IMR-90 (cell line): ENCODE measurements around the gene AKAP13. TPM values are rescaled to one million over a fixed set of nuclear protein-coding genes. Genes with fewer than 3 reads are reported as not detected.

ENCODE experiments used
- ATAC-seq: fragments of 200-7000 bp; cut with Tn5 transposase; 2 replicates; pipeline ENCODE4 v1.9.1; 2020; ENCODE audit warnings: low read depth, mild to moderate bottlenecking, moderate library complexity
- BruUV-seq: library from RNA; stranded (reverse); fragments of 400-500 nt; replicated peaks from 2 replicates; lab custom pipeline; 2021; lab: Mats Ljungman, UMichigan
- CTCF ChIA-PET: fragments of 300-600 bp; formaldehyde crosslinking; extraction: SDS; loops from one replicate; lab custom pipeline; 2021; ENCODE audit warnings: antibody characterized with exemption; lab: Yijun Ruan, JAX
- POLR2A ChIA-PET: fragments of 300-600 bp; sonication (Branson Sonifier 250); formaldehyde crosslinking; loops from one replicate; lab custom pipeline; 2022; ENCODE audit warnings: antibody characterized with exemption; ENCODE audit not compliant: unreplicated experiment; lab: Charles Lee
- DNase-seq: peaks from one replicate; pipeline ENCODE4 v3.0.0; 2013
- H2AFZ ChIP-seq: replicated peaks from 2 replicates; pipeline ENCODE3; 2013; ENCODE audit warnings: low read length, mild to moderate bottlenecking; ENCODE audit not compliant: poor library complexity
- H2AK5ac ChIP-seq: 2 replicates; pipeline ENCODE4 v1.6.1; 2013; ENCODE audit warnings: low read depth, low read length, inconsistent platforms
- H2AK9ac ChIP-seq: replicated peaks from 2 replicates; pipeline ENCODE3; 2013; ENCODE audit warnings: mild to moderate bottlenecking, low read depth, low read length, moderate library complexity; ENCODE audit not compliant: poor library complexity
- H2BK120ac ChIP-seq: 2 replicates; pipeline ENCODE4 v1.6.1; 2013; ENCODE audit warnings: low read depth, low read length, inconsistent platforms
- H2BK15ac ChIP-seq: 3 replicates; pipeline ENCODE4 v1.6.1; 2013; ENCODE audit warnings: low read depth, low read length, inconsistent platforms
- H2BK20ac ChIP-seq: 2 replicates; pipeline ENCODE4 v1.6.1; 2013; ENCODE audit warnings: low read depth, mild to moderate bottlenecking, inconsistent platforms, low read length, moderate library complexity
- H2BK5ac ChIP-seq: 2 replicates; pipeline ENCODE4 v1.6.1; 2013; ENCODE audit warnings: mild to moderate bottlenecking, low read depth, low read length, inconsistent platforms; ENCODE audit not compliant: poor library complexity, severe bottlenecking
- H3K14ac ChIP-seq: replicated peaks from 2 replicates; pipeline ENCODE4 v1.6.1; 2013; ENCODE audit warnings: low read depth, low read length, inconsistent platforms
- H3K18ac ChIP-seq: 2 replicates; pipeline ENCODE4 v1.6.1; 2013; ENCODE audit warnings: low read depth, low read length, control low read depth
- H3K23ac ChIP-seq: 2 replicates; pipeline ENCODE4 v1.6.1; 2013; ENCODE audit warnings: low read depth, low read length, inconsistent platforms
- H3K27ac ChIP-seq: 2 replicates; pipeline ENCODE4 v1.5.1; 2013; ENCODE audit warnings: mild to moderate bottlenecking, control low read depth, low read length; ENCODE audit not compliant: insufficient read depth
- H3K27me3 ChIP-seq: 2 replicates; pipeline ENCODE4 v1.6.1; 2013; ENCODE audit warnings: low read length; ENCODE audit not compliant: control insufficient read depth, insufficient read depth
- H3K36me3 ChIP-seq: 2 replicates; pipeline ENCODE4 v1.6.1; 2013; ENCODE audit warnings: low read length, mixed read lengths; ENCODE audit not compliant: control insufficient read depth, insufficient read depth
- H3K4ac ChIP-seq: 2 replicates; pipeline ENCODE4 v1.6.1; 2013; ENCODE audit warnings: low read depth, low read length, inconsistent platforms
- H3K4me1 ChIP-seq: 2 replicates; pipeline ENCODE4 v1.6.1; 2013; ENCODE audit warnings: low read length, mixed read lengths; ENCODE audit not compliant: control insufficient read depth, insufficient read depth
- H3K4me2 ChIP-seq: 2 replicates; pipeline ENCODE4 v1.6.1; 2013; ENCODE audit warnings: low read depth, mild to moderate bottlenecking, control low read depth, low read length, moderate library complexity
- H3K4me3 ChIP-seq: 2 replicates; pipeline ENCODE4 v1.5.1; 2013; ENCODE audit warnings: low read depth, mild to moderate bottlenecking, control low read depth, low read length, moderate library complexity; ENCODE audit not compliant: insufficient read depth
- H3K56ac ChIP-seq: 2 replicates; pipeline ENCODE4 v1.6.1; 2013; ENCODE audit warnings: low read length, inconsistent platforms; ENCODE audit not compliant: insufficient read depth; ENCODE audit errors: extremely low read depth
- H3K79me1 ChIP-seq, 2 experiments: 2 replicates each; pipeline ENCODE4 v1.6.1; 2013; ENCODE audit warnings: low read length in 2 of 2, inconsistent platforms in 1 of 2, low read depth in 1 of 2
- H3K9ac ChIP-seq: 2 replicates; pipeline ENCODE4 v1.6.1; 2013; ENCODE audit warnings: low read depth, low read length, control low read depth
- H3K9me1 ChIP-seq: 2 replicates; pipeline ENCODE4 v1.6.1; 2013; ENCODE audit warnings: low read length, inconsistent platforms; ENCODE audit not compliant: insufficient read depth
- H3K9me3 ChIP-seq: 2 replicates; pipeline ENCODE4 v1.6.1; 2013; ENCODE audit warnings: low read length; ENCODE audit not compliant: control insufficient read depth, insufficient read depth
- H4K20me1 ChIP-seq: 2 replicates; pipeline ENCODE4 v1.6.1; 2013; ENCODE audit warnings: low read length, inconsistent platforms; ENCODE audit not compliant: insufficient read depth
- H4K5ac ChIP-seq: 2 replicates; pipeline ENCODE4 v1.6.1; 2013; ENCODE audit warnings: mild to moderate bottlenecking, low read depth, low read length, control low read depth
- H4K8ac ChIP-seq, 2 experiments: 2 replicates each; pipeline ENCODE4 v1.6.1; 2013; ENCODE audit warnings: low read depth in 2 of 2, low read length in 2 of 2, control low read depth in 1 of 2, inconsistent platforms in 1 of 2
- H4K91ac ChIP-seq: 2 replicates; pipeline ENCODE4 v1.6.1; 2013; ENCODE audit warnings: low read depth, low read length, inconsistent platforms; ENCODE audit not compliant: insufficient read depth
- BHLHE40 ChIP-seq: fragments of 150-350 bp; IDR thresholded peaks from 2 replicates; pipeline ENCODE4 v1.6.1; 2016; ENCODE audit warnings: mild to moderate bottlenecking, low read depth, low read length
- CEBPB ChIP-seq: IDR thresholded peaks from 2 replicates; pipeline ENCODE4 v1.6.1; 2012; ENCODE audit warnings: low read depth, low read length, improper control_type of control experiment
- FOS ChIP-seq: fragments of 150-350 bp; IDR thresholded peaks from 2 replicates; pipeline ENCODE4 v1.6.1; 2016; ENCODE audit warnings: low read depth, low read length
- MAZ ChIP-seq: IDR thresholded peaks from 2 replicates; pipeline ENCODE4 v1.6.1; 2012; ENCODE audit warnings: low read depth, mild to moderate bottlenecking, low read length, improper control_type of control experiment, moderate library complexity, borderline replicate concordance
- MXI1 ChIP-seq: IDR thresholded peaks from 2 replicates; pipeline ENCODE4 v1.6.1; 2012; ENCODE audit warnings: low read depth, mild to moderate bottlenecking, low read length, moderate library complexity, borderline replicate concordance
- RCOR1 ChIP-seq: IDR thresholded peaks from 2 replicates; pipeline ENCODE4 v1.6.1; 2012; ENCODE audit warnings: mild to moderate bottlenecking, low read length, improper control_type of control experiment; ENCODE audit not compliant: insufficient replicate concordance
- RFX5 ChIP-seq: IDR thresholded peaks from 2 replicates; pipeline ENCODE4 v1.8.0; 2012; ENCODE audit warnings: low read depth, mild to moderate bottlenecking, low read length, moderate library complexity
- SMC3 ChIP-seq: fragments of 150-350 bp; IDR thresholded peaks from 2 replicates; pipeline ENCODE4 v1.6.1; 2016; ENCODE audit warnings: low read depth, mild to moderate bottlenecking, antibody characterized with exemption, low read length, moderate library complexity
- WGBS, 2 experiments: methylation state at CpG; one replicate each; pipeline versions ENCODE4 v1.1.5 to v1.1.7; 2013; ENCODE audit warnings: missing lambda C conversion rate in 2 of 2; ENCODE audit not compliant: insufficient read length in 1 of 2; ENCODE audit errors: extremely low coverage in 2 of 2; 5-methylcytosine and 5-hydroxymethylcytosine counted together
- dilution Hi-C: fragments of 300-500 bp; cut with HindIII; formaldehyde crosslinking; loops from one replicate; pipeline ENCODE4 v1.14.3; 2018; ENCODE audit warnings: low sequenced_read_pairs; ENCODE audit not compliant: unreplicated experiment
- in situ Hi-C: fragments of 300-500 bp; cut with MboI; formaldehyde crosslinking; loops from 3 replicates; pipeline ENCODE4 v1.14.3; 2019; ENCODE audit warnings: low sequenced_read_pairs, inconsistent platforms, mixed read lengths
- intact Hi-C: fragments of 100-400 bp; cut with micrococcal nuclease; formaldehyde crosslinking; loops from 2 replicates; pipeline ENCODE4 v1.10.0; 2022
- polyA plus RNA-seq, 3 experiments: library from polyadenylated mRNA; depleted of rRNA; stranded (reverse); fragments of >200 nt; gene quantifications; 2 replicates each; pipeline ENCODE4 v1.2.3, GENCODE V29; 2012; ENCODE audit warnings: low replicate concordance in 1 of 3
- total RNA-seq: library from RNA; depleted of rRNA; stranded (reverse); fragments of >200 nt; gene quantifications from 2 replicates; pipeline ENCODE4 v1.2.3, GENCODE V29; 2012
- TF ChIP-seq, protein P1 (sequence below): conservative IDR thresholded peaks from 2 replicates; pipeline ENCODE4 v1.5.1; 2012; ENCODE audit warnings: mild to moderate bottlenecking, low read depth, low read length, improper control_type of control experiment
- TF ChIP-seq, protein P2 (sequence below): fragments of 150-350 bp; IDR thresholded peaks from 2 replicates; pipeline ENCODE4 v1.6.1; 2017; ENCODE audit warnings: mild to moderate bottlenecking, antibody characterized with exemption, low read length, low read depth

AKAP13 gene
- total and polyA plus RNA-seq, 2 of the 4 experiments (the other 2 are of a cell fraction) = 10.4 to 46.4 TPM

DNA sequence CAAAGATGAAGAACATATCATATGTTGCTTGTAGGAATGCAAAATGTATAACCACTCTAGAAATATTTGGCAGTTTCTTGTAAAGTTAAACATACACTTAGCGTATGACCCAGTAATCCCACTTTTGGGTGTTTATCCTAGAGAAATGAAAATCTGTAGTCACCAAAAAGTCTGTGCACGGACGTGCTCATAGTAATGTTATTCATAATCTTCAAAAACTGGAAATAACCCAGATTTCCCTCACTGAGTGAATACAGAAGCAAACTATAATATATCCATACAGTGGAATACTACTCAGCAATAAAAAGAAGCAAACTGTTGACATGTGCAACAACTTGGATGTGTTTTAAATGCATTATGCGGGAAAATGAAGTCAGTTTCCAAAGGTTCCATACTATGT is 155.9 kb downstream of the AKAP13 start:
- DNase-seq = no peak
- dilution Hi-C loops = no loop called here
- H3K23ac ChIP-seq = no peak overlapping the region

More for the DNA sequence above, 155.9 kb downstream of the AKAP13 start:
- Histone ChIP-seq H4K5ac (no peak overlapping the region), H2AK9ac (no peak overlapping the region), H3K56ac (no peak overlapping the region), H4K91ac (no peak overlapping the region), H3K4me3 (no peak overlapping the region), H3K18ac (no peak overlapping the region), H2BK120ac (no peak overlapping the region), H2BK5ac (no peak overlapping the region), H3K4me2 (no peak overlapping the region), H3K9me1 (peaks cover 15% of the 10 kb centered on the region), H3K4ac (no peak overlapping the region), H2BK20ac (no peak overlapping the region), H2AFZ (no peak overlapping the region), H3K9ac (no peak overlapping the region), H4K20me1 (peaks cover 5% of the 10 kb centered on the region; the same call in 1 of the 2 replicates), H3K36me3 (peaks cover 4% of the 10 kb centered on the region), H3K79me1 (peaks cover 22 to 49% of the 10 kb centered on the region in 2 experiments), H3K27me3 (no peaks in the 10 kb centered on the region), H3K4me1 (peaks cover 3% of the 10 kb centered on the region), H3K27ac (no peak overlapping the region), H2AK5ac (no peak overlapping the region), H2BK15ac (no peak overlapping the region), H3K14ac (no peak overlapping the region), H4K8ac (no peak overlapping the region), H3K9me3 (no peaks in the 10 kb centered on the region)
- no CpG with 5 or more reads among the region's 4 CpGs for WGBS, 2 experiments
- no peak for ATAC-seq
- POLR2A ChIA-PET = no interaction called here
- in situ Hi-C loops = no loop called here
- TF ChIP-seq CEBPB (no peak), MXI1 (no peak), BHLHE40 (no peak), SMC3 (no peak), FOS (no peak), RFX5 (no peak), MAZ (no peak), RCOR1 (no peak)
- TF ChIP-seq, protein P1, sequence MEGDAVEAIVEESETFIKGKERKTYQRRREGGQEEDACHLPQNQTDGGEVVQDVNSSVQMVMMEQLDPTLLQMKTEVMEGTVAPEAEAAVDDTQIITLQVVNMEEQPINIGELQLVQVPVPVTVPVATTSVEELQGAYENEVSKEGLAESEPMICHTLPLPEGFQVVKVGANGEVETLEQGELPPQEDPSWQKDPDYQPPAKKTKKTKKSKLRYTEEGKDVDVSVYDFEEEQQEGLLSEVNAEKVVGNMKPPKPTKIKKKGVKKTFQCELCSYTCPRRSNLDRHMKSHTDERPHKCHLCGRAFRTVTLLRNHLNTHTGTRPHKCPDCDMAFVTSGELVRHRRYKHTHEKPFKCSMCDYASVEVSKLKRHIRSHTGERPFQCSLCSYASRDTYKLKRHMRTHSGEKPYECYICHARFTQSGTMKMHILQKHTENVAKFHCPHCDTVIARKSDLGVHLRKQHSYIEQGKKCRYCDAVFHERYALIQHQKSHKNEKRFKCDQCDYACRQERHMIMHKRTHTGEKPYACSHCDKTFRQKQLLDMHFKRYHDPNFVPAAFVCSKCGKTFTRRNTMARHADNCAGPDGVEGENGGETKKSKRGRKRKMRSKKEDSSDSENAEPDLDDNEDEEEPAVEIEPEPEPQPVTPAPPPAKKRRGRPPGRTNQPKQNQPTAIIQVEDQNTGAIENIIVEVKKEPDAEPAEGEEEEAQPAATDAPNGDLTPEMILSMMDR = no peak
- TF ChIP-seq, protein P2, sequence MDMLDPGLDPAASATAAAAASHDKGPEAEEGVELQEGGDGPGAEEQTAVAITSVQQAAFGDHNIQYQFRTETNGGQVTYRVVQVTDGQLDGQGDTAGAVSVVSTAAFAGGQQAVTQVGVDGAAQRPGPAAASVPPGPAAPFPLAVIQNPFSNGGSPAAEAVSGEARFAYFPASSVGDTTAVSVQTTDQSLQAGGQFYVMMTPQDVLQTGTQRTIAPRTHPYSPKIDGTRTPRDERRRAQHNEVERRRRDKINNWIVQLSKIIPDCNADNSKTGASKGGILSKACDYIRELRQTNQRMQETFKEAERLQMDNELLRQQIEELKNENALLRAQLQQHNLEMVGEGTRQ = no peak
- no TSS peak for BruUV-seq
- CTCF ChIA-PET = no interaction called here
- intact Hi-C loops = no loop called here
